HepG2 (cell line): ENCODE measurements around the gene PHF8. TPM values are rescaled to one million over a fixed set of nuclear protein-coding genes. Genes with fewer than 3 reads are reported as not detected.

Experiments
- AHR ChIP-seq: IDR thresholded peaks from 2 replicates; pipeline ENCODE4 v1.6.1; 2018; ENCODE audit warnings: missing genetic modification reagents, missing compliant biosample characterization
- ARID4A ChIP-seq: sonication (generic); formaldehyde crosslinking; IDR thresholded peaks from 2 replicates; pipeline ENCODE4 v1.5.0; 2020; ENCODE audit warnings: mild to moderate bottlenecking, missing genetic modification reagents, borderline replicate concordance
- BATF2 ChIP-seq: sonication (generic); formaldehyde crosslinking; IDR thresholded peaks from 2 replicates; pipeline ENCODE4 v1.8.0; 2022; ENCODE audit warnings: mild to moderate bottlenecking, missing genetic modification reagents, moderate library complexity
- JUN ChIP-seq: sonication (generic); formaldehyde crosslinking; IDR thresholded peaks from 2 replicates; pipeline ENCODE4 v1.4.0; 2020; ENCODE audit warnings: mild to moderate bottlenecking, missing genetic modification reagents
- NFYB ChIP-seq: sonication (generic); formaldehyde crosslinking; IDR thresholded peaks from 2 replicates; pipeline ENCODE4 v1.4.0; 2020; ENCODE audit warnings: missing genetic modification reagents
- RAD21 ChIP-seq: fragments of 450-650 bp; formaldehyde crosslinking; IDR thresholded peaks from 2 replicates; pipeline ENCODE4 v1.5.0; 2020; ENCODE audit warnings: mild to moderate bottlenecking
- XRCC5 ChIP-seq: fragments of 200-400 bp; formaldehyde crosslinking; optimal IDR thresholded peaks from 2 replicates; pipeline ENCODE3; 2017; ENCODE audit warnings: mild to moderate bottlenecking, low read length
- ZBTB40 ChIP-seq, 2 experiments: fragments of 450-650 bp in 1 of 2; sonication (generic) in 1 of 2; formaldehyde crosslinking in 1 of 2; IDR thresholded peaks; 2 replicates each; pipeline versions ENCODE4 v1.6.1 to v1.8.0; 2016 to 2022; ENCODE audit warnings: antibody characterized with exemption in 1 of 2, mild to moderate bottlenecking in 1 of 2, missing genetic modification reagents in 1 of 2
- ZNF317 ChIP-seq: sonication (generic); formaldehyde crosslinking; IDR thresholded peaks from 2 replicates; pipeline ENCODE4 v1.5.0; 2020; ENCODE audit warnings: mild to moderate bottlenecking, missing genetic modification reagents
- ZNF44 ChIP-seq: sonication (generic); formaldehyde crosslinking; IDR thresholded peaks from 2 replicates; pipeline ENCODE4 v1.5.1; 2020; ENCODE audit warnings: mild to moderate bottlenecking, missing genetic modification reagents
- ZNF770 ChIP-seq: sonication (generic); formaldehyde crosslinking; IDR thresholded peaks from 2 replicates; pipeline ENCODE4 v1.5.0; 2020; ENCODE audit warnings: mild to moderate bottlenecking, missing genetic modification reagents
- ZSCAN31 ChIP-seq: sonication (generic); formaldehyde crosslinking; IDR thresholded peaks from 2 replicates; pipeline ENCODE4 v1.5.0; 2020; ENCODE audit warnings: low read depth, mild to moderate bottlenecking, missing genetic modification reagents
- polyA plus RNA-seq, 8 experiments: library from polyadenylated mRNA; depleted of rRNA in 3 of 8; stranded (reverse) in 7 of 8; unstranded in 1 of 8; fragments of >200 nt; fragmentation: Illumina TruSeq in 4 of 8; extraction: Trizol in 4 of 8; gene quantifications; 2 replicates each; pipeline versions ENCODE4 v1.2.1 to v1.2.3, GENCODE V29; 2011 to 2016; ENCODE audit warnings: low read depth in 4 of 8, missing spikeins in 1 of 8, mixed read lengths in 1 of 8; ENCODE audit not compliant: insufficient read depth in 1 of 8
- total RNA-seq, 5 experiments: library from RNA; depleted of rRNA; stranded (reverse); fragments of >200 nt; fragmentation: Illumina TruSeq; extraction: Trizol; gene quantifications; 2 replicates each; pipeline ENCODE4 v1.2.3, GENCODE V29; 2016; ENCODE audit warnings: low read depth in 1 of 5

Gene PHF8
- total and polyA plus RNA-seq, 2 of the 13 experiments (the other 11 are each of a cell fraction or from before 2014, with no cell fraction given), result 15.5 to 19.1 TPM

GRCh38 chrX:54044126-54044876 is at the start of gene PHF8 (continued):
- TF ChIP-seq ZNF770, result 0 out of 2 replicates have a peak, but pooled peaks have one; percentile 32
- TF ChIP-seq AHR, result 0 out of 2 replicates have a peak, but pooled peaks have one; percentile 1
- TF ChIP-seq ZNF317 (CRISPR knock-in tag), result 0 out of 2 replicates have a peak, but pooled peaks have one; percentile 10
- peak; percentile 49 for TF ChIP-seq NFYB (CRISPR knock-in tag)
- TF ChIP-seq ZNF44 (CRISPR knock-in tag), result no peak
- TF ChIP-seq ZSCAN31 (CRISPR knock-in tag), result 0 out of 2 replicates have a peak, but pooled peaks have one; percentile 74
- TF ChIP-seq ARID4A, result peak; percentile 47; the same call in 1 of the 2 replicates
- peak; percentile 96 for TF ChIP-seq ZBTB40 (IDR thresholded peaks at IDR 0.05)
- peak; percentile 100 for TF ChIP-seq ZBTB40 (CRISPR knock-in tag; IDR thresholded peaks at IDR 0.05)
- peak; percentile 22 for TF ChIP-seq XRCC5
- TF ChIP-seq JUN (CRISPR knock-in tag), result no peak
- no peak for TF ChIP-seq BATF2 (CRISPR knock-in tag)
- no peak for TF ChIP-seq RAD21 (CRISPR knock-in tag)
